Upper lobe of left lung (tissue), 4 donors: Measurements from ENCODE around the gene CA10.

ENCODE experiments used
- CTCF ChIP-seq, 6 experiments: fragments of 450-650 bp in 4 of 6; fragments of 200-600 bp in 2 of 6; sonication (generic) in 2 of 6; IDR thresholded peaks; one replicate each; pipeline ENCODE4 v1.5.1; 2016 to 2019; ENCODE audit warnings: antibody characterized with exemption in 6 of 6
- EP300 ChIP-seq, 4 donors: sonication (generic); formaldehyde crosslinking; IDR thresholded peaks; one replicate each; pipeline ENCODE4 v1.5.1; 2017; ENCODE audit warnings: antibody characterized with exemption in 4 of 4, control low read depth in 2 of 4
- POLR2A ChIP-seq, 4 donors: fragments of 450-650 bp; IDR thresholded peaks; one replicate each; pipeline ENCODE4 v1.5.1; 2016 to 2017; ENCODE audit warnings: antibody characterized with exemption in 4 of 4, mild to moderate bottlenecking in 2 of 4
- POLR2AphosphoS5 ChIP-seq, 2 donors: sonication (generic); formaldehyde crosslinking; IDR thresholded peaks; one replicate each; pipeline ENCODE4 v1.5.1; 2017; ENCODE audit warnings: antibody characterized with exemption in 2 of 2

- no peak for TF ChIP-seq POLR2A (IDR thresholded peaks at IDR 0.05)
- no peak for TF ChIP-seq CTCF (IDR thresholded peaks at IDR 0.05)
- TF ChIP-seq POLR2AphosphoS5 (IDR thresholded peaks at IDR 0.05): no peak
- TF ChIP-seq EP300 (IDR thresholded peaks at IDR 0.05): no peak
Measured at GRCh38 chr17:51745993-51746392, 412.5 kb downstream of the CA10 start.
